ENCODE results near the gene NF1. TPM values are rescaled to one million over a fixed set of nuclear protein-coding genes. Genes with fewer than 3 reads are reported as not detected.

Gene NF1
- total RNA-seq, 1 donor from 2014 or later, result 42.5 TPM

- no peak for TF ChIP-seq CTCF (IDR thresholded peaks at IDR 0.05; ENCODE audit: borderline replicate concordance)
- Histone ChIP-seq H3K27me3 (ENCODE audit: low read depth) (no peaks in the 10 kb centered on the region), H3K27ac (replicated peaks) (no peak overlapping the region), H3K4me1 (peaks cover 43% of the 10 kb centered on the region), H3K4me3 (no peak overlapping the region), H3K36me3 (peaks cover 3% of the 10 kb centered on the region), H3K9me3 (replicated peaks) (no peaks in the 10 kb centered on the region)
- no peak for DNase-seq
- intact Hi-C loops (cut with micrococcal nuclease), result no loop called here
Observed at GRCh38 chr17:31132977-31133376, 38.2 kb downstream of the NF1 start.

- intact Hi-C loops (cut with micrococcal nuclease), result no loop called here
- Histone ChIP-seq H3K4me1 (peaks cover 28% of the 10 kb centered on the region), H3K4me3 (no peak overlapping the region), H3K9me3 (replicated peaks) (no peaks in the 10 kb centered on the region), H3K27me3 (ENCODE audit: low read depth) (no peaks in the 10 kb centered on the region), H3K36me3 (peaks cover 9% of the 10 kb centered on the region), H3K27ac (replicated peaks) (no peak overlapping the region)
- DNase-seq, result no peak
- no peak for TF ChIP-seq CTCF (IDR thresholded peaks at IDR 0.05; ENCODE audit: borderline replicate concordance)
Observed at GRCh38 chr17:31134576-31134975, 39.8 kb downstream of the NF1 start.

GRCh38 chr17:31136319-31136718, 41.5 kb downstream of the NF1 start:
- TF ChIP-seq CTCF (IDR thresholded peaks at IDR 0.05; ENCODE audit: borderline replicate concordance), result no peak
- intact Hi-C loops (cut with micrococcal nuclease), result no loop called here

GRCh38 chr17:31140111-31140510, 45.3 kb downstream of the NF1 start:
- no peak overlapping the region for H3K27ac ChIP-seq (replicated peaks)
- DNase-seq, result no peak
- no peak for TF ChIP-seq CTCF (IDR thresholded peaks at IDR 0.05; ENCODE audit: borderline replicate concordance)
- intact Hi-C loops (cut with micrococcal nuclease), result no loop called here
- H3K36me3 ChIP-seq, result peaks cover 14% of the 10 kb centered on the region
- H3K27me3 ChIP-seq (ENCODE audit: low read depth), result no peaks in the 10 kb centered on the region
- no peak overlapping the region for H3K4me3 ChIP-seq
- no peaks in the 10 kb centered on the region for H3K9me3 ChIP-seq (replicated peaks)
- H3K4me1 ChIP-seq, result no peaks in the 10 kb centered on the region

More at GRCh38 chr17:31136319-31136718, 41.5 kb downstream of the NF1 start:
- Histone ChIP-seq H3K27me3 (ENCODE audit: low read depth) (no peaks in the 10 kb centered on the region), H3K36me3 (peaks cover 14% of the 10 kb centered on the region), H3K4me3 (no peak overlapping the region), H3K27ac (replicated peaks) (no peak overlapping the region), H3K9me3 (replicated peaks) (no peaks in the 10 kb centered on the region), H3K4me1 (peaks cover 11% of the 10 kb centered on the region)
- no peak for DNase-seq

- no peak for TF ChIP-seq CTCF (IDR thresholded peaks at IDR 0.05; ENCODE audit: borderline replicate concordance)
- Histone ChIP-seq H3K4me3 (no peak overlapping the region), H3K4me1 (peaks cover 22% of the 10 kb centered on the region), H3K36me3 (peaks cover 5% of the 10 kb centered on the region), H3K27ac (replicated peaks) (no peak overlapping the region), H3K9me3 (replicated peaks) (no peaks in the 10 kb centered on the region), H3K27me3 (ENCODE audit: low read depth) (no peaks in the 10 kb centered on the region)
- intact Hi-C loops (cut with micrococcal nuclease), result no loop called here
- DNase-seq, result no peak
Observed at GRCh38 chr17:31144428-31144827, 49.7 kb downstream of the NF1 start.

GRCh38 chr17:31144836-31145235, 50.1 kb downstream of the NF1 start:
- H3K27me3 ChIP-seq (ENCODE audit: low read depth), result no peaks in the 10 kb centered on the region
- H3K36me3 ChIP-seq, result peaks cover 2% of the 10 kb centered on the region
- no peaks in the 10 kb centered on the region for H3K9me3 ChIP-seq (replicated peaks)
- no peak overlapping the region for H3K4me3 ChIP-seq
- no peak for TF ChIP-seq CTCF (IDR thresholded peaks at IDR 0.05; ENCODE audit: borderline replicate concordance)
- no peak for DNase-seq
- intact Hi-C loops (cut with micrococcal nuclease), result no loop called here
- no peak overlapping the region for H3K27ac ChIP-seq (replicated peaks)
- peaks cover 22% of the 10 kb centered on the region for H3K4me1 ChIP-seq

Measured in left ventricle myocardium inferior (tissue), 1 donor.